SK-N-SH (cell line): Measurements from ENCODE around the gene TBCC.

Experiments
- EP300 ChIP-seq, 2 experiments: IDR thresholded peaks; 2 replicates each; pipeline versions ENCODE4 v1.4.0 to v1.6.1; 2012; ENCODE audit warnings: borderline replicate concordance in 1 of 2, low read depth in 1 of 2, low read length in 1 of 2
- GABPA ChIP-seq: IDR thresholded peaks from 2 replicates; pipeline ENCODE4 v1.4.0; 2012; ENCODE audit warnings: low read depth, mild to moderate bottlenecking
- GATA2 ChIP-seq: sonication (generic); formaldehyde crosslinking; IDR thresholded peaks from 2 replicates; pipeline ENCODE4 v1.5.0; 2020; ENCODE audit warnings: mild to moderate bottlenecking, missing genetic modification reagents
- MEF2A ChIP-seq: IDR thresholded peaks from 2 replicates; pipeline ENCODE4 v1.4.0; 2012; ENCODE audit warnings: low read depth, borderline replicate concordance
- NFIC ChIP-seq: IDR thresholded peaks from 2 replicates; pipeline ENCODE4 v1.4.0; 2012; ENCODE audit warnings: borderline replicate concordance
- NRF1 ChIP-seq: IDR thresholded peaks from 2 replicates; pipeline ENCODE4 v1.6.1; 2012; ENCODE audit warnings: low read depth, mild to moderate bottlenecking, low read length
- POLR2AphosphoS5 ChIP-seq: IDR thresholded peaks from 2 replicates; pipeline ENCODE4 v1.6.1; 2012; ENCODE audit warnings: low read depth, low read length
- RFX5 ChIP-seq: IDR thresholded peaks from 2 replicates; pipeline ENCODE4 v1.6.1; 2012; ENCODE audit warnings: mild to moderate bottlenecking, improper control_type of control experiment, low read length
- SMC3 ChIP-seq: IDR thresholded peaks from 2 replicates; pipeline ENCODE4 v1.6.1; 2012; ENCODE audit warnings: low read depth, low read length, improper control_type of control experiment
- TAF1 ChIP-seq: IDR thresholded peaks from 2 replicates; pipeline ENCODE4 v1.6.1; 2012; ENCODE audit warnings: low read depth, mild to moderate bottlenecking, low read length, moderate library complexity, borderline replicate concordance
- TF ChIP-seq, protein P1 (sequence below): fragments of 200-600 bp; sonication (generic); IDR thresholded peaks from 2 replicates; pipeline ENCODE4 v1.6.1; 2017; ENCODE audit warnings: antibody characterized with exemption, mild to moderate bottlenecking, moderate library complexity
- TF ChIP-seq, protein P2 (sequence below): IDR thresholded peaks from 2 replicates; pipeline ENCODE4 v1.4.0; 2012; ENCODE audit warnings: low read depth
- TF ChIP-seq, protein P3 (sequence below): IDR thresholded peaks from 2 replicates; pipeline ENCODE4 v1.6.1; 2012; ENCODE audit warnings: mild to moderate bottlenecking, low read depth, low read length, moderate library complexity
- TF ChIP-seq, protein P4 (sequence below): IDR thresholded peaks from 2 replicates; pipeline ENCODE4; 2012

DNA sequence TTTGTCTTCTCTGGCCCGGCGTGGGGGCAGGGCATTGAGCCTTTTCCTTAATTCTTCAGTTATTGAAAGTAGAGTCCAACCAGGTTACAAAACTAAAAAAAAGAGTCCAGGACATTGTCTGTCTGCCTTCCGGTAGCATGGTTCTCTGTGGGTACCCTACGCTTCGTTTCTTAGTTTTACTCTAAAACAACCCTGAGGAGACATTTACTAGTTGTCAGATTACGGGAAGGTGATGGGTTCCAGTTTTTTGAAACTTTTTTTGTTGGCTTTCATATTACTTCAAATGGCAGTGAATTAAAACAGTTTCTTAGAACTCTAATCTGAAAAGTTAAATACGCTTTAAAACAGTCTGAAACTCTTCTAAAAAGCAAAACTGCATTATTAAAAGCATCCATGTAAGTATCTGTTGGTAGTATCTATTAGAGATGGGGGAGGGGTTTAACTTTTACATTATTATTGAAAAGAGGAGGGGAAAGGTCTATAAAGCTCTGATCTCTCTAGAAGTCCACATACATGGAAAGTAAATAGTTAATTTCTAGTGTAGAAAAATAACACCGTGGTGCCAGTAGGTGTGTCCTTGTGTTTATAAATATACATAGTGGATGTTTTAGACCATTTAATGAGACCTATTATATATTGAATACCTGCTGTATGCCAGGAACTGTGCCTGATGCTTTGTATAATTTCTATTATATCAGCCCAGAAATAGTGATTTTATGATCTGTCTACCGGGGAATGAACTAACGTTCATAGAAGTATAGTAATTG, 38.2 kb upstream of the TBCC start:
- no peak for TF ChIP-seq EP300 (IDR thresholded peaks at IDR 0.05; ENCODE audit: borderline replicate concordance in 1 of 2, low read depth in 1 of 2, low read length in 1 of 2)
- TF ChIP-seq, protein P1, sequence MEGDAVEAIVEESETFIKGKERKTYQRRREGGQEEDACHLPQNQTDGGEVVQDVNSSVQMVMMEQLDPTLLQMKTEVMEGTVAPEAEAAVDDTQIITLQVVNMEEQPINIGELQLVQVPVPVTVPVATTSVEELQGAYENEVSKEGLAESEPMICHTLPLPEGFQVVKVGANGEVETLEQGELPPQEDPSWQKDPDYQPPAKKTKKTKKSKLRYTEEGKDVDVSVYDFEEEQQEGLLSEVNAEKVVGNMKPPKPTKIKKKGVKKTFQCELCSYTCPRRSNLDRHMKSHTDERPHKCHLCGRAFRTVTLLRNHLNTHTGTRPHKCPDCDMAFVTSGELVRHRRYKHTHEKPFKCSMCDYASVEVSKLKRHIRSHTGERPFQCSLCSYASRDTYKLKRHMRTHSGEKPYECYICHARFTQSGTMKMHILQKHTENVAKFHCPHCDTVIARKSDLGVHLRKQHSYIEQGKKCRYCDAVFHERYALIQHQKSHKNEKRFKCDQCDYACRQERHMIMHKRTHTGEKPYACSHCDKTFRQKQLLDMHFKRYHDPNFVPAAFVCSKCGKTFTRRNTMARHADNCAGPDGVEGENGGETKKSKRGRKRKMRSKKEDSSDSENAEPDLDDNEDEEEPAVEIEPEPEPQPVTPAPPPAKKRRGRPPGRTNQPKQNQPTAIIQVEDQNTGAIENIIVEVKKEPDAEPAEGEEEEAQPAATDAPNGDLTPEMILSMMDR: no peak
- TF ChIP-seq GABPA: no peak
- TF ChIP-seq, protein P2, sequence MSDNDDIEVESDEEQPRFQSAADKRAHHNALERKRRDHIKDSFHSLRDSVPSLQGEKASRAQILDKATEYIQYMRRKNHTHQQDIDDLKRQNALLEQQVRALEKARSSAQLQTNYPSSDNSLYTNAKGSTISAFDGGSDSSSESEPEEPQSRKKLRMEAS: no peak
- TF ChIP-seq, protein P3, sequence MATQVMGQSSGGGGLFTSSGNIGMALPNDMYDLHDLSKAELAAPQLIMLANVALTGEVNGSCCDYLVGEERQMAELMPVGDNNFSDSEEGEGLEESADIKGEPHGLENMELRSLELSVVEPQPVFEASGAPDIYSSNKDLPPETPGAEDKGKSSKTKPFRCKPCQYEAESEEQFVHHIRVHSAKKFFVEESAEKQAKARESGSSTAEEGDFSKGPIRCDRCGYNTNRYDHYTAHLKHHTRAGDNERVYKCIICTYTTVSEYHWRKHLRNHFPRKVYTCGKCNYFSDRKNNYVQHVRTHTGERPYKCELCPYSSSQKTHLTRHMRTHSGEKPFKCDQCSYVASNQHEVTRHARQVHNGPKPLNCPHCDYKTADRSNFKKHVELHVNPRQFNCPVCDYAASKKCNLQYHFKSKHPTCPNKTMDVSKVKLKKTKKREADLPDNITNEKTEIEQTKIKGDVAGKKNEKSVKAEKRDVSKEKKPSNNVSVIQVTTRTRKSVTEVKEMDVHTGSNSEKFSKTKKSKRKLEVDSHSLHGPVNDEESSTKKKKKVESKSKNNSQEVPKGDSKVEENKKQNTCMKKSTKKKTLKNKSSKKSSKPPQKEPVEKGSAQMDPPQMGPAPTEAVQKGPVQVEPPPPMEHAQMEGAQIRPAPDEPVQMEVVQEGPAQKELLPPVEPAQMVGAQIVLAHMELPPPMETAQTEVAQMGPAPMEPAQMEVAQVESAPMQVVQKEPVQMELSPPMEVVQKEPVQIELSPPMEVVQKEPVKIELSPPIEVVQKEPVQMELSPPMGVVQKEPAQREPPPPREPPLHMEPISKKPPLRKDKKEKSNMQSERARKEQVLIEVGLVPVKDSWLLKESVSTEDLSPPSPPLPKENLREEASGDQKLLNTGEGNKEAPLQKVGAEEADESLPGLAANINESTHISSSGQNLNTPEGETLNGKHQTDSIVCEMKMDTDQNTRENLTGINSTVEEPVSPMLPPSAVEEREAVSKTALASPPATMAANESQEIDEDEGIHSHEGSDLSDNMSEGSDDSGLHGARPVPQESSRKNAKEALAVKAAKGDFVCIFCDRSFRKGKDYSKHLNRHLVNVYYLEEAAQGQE: no peak
- no peak for TF ChIP-seq POLR2AphosphoS5
- TF ChIP-seq GATA2 (CRISPR knock-in tag): no peak
- TF ChIP-seq TAF1: no peak; the same call in 1 of the 2 replicates
- TF ChIP-seq MEF2A: no peak
- no peak for TF ChIP-seq RFX5
- TF ChIP-seq NFIC: no peak
- no peak for TF ChIP-seq NRF1
- TF ChIP-seq, protein P4, sequence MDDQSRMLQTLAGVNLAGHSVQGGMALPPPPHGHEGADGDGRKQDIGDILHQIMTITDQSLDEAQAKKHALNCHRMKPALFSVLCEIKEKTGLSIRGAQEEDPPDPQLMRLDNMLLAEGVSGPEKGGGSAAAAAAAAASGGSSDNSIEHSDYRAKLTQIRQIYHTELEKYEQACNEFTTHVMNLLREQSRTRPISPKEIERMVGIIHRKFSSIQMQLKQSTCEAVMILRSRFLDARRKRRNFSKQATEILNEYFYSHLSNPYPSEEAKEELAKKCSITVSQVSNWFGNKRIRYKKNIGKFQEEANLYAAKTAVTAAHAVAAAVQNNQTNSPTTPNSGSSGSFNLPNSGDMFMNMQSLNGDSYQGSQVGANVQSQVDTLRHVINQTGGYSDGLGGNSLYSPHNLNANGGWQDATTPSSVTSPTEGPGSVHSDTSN: no peak
- no peak for TF ChIP-seq SMC3
